ENCODE data around the gene DHRS3. TPM values are rescaled to one million over a fixed set of nuclear protein-coding genes. Genes with fewer than 3 reads are reported as not detected.

Gene DHRS3
- total and polyA plus RNA-seq, 2 of the 13 experiments (the other 11 are each of a cell fraction or from before 2014, with no cell fraction given), result 48.5 to 90.5 TPM

DNA sequence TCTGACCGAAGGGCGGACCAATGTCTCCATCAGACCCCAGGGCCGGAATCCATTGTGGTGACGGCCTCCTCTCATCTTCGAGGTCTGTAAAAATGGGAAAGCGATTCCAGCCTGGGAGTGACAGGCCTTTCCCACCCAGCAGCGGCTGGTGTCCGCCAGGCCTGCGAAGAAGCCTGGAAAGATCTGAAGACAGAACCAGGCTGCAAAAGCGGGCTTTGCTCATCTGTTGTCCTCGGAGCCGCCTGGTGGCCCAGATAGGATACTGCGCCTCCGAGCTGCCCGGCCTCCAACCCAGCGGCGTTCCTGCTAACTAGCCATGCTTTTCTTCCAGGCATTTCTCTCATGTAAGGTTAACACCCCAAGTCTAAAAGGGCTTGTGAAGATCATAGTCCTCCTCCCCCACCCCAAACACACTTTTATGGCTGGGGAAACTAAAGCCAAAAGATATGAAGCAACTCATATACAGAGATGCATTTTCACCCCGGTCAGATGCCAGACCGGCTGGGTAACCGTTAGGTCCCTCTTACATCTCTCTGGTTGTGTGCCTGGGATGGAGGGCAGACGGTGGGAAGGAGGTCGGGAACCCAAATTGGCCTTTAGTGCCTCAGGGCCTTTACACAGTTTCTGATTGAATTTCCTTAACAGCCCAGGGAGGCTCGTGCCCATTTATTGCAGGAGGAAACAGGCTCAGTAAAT, 1.9 kb upstream of the DHRS3 start:
- intact Hi-C loops (cut with micrococcal nuclease; ENCODE audit: unreplicated experiment), result loop anchor here (1.0 to 5.0 kb wide), 4 partner anchors 19 to 305 kb away; no protein-coding TSS in a partner anchor
- in situ Hi-C loops (cut with HindIII; ENCODE audit: extremely low pct_ligation_motif_present, low pct_unique_long_range_greater_than_20kb), result loop anchor here (5.0 to 10.0 kb wide), 3 partner anchors 68 to 305 kb away; no protein-coding TSS in a partner anchor
- Histone ChIP-seq H3K79me2 (ENCODE audit: insufficient read depth, low read length) (peaks cover 34% of the 10 kb centered on the region), H3K9me3 (ENCODE audit: low read length) (no peaks in the 10 kb centered on the region), H3K27ac (ENCODE audit: extremely low read length, insufficient read depth, low read length) (peak overlapping the region; percentile 94), H3K4me2 (ENCODE audit: low read depth, low read length) (peak overlapping the region; percentile 98), H3K4me3 (replicated peaks in 1 of 3; ENCODE audit: insufficient read depth in 1 of 3, low read depth in 2 of 3, low read length in 3 of 3) (peak overlapping the region; percentile 91 to 97 (median 94)), H3K9ac (ENCODE audit: insufficient read depth, low read depth, low read length) (peak overlapping the region; percentile 97), H3K36me3 (replicated peaks in 1 of 2; ENCODE audit: control insufficient read depth in 1 of 2, insufficient read depth in 2 of 2, low read length in 2 of 2) (no peaks in the 10 kb centered on the region), H2AFZ (ENCODE audit: low read length) (no peak overlapping the region), H3K4me1 (ENCODE audit: insufficient read depth, low read length) (peaks cover 36% of the 10 kb centered on the region), H4K20me1 (ENCODE audit: insufficient read depth, low read length) (no peaks in the 10 kb centered on the region), H3K27me3 (ENCODE audit: control insufficient read depth in 1 of 2, insufficient read depth in 2 of 2, low read length in 2 of 2) (peaks cover 0 to 3% of the 10 kb centered on the region in 2 experiments; a peak in 1 of 5 replicates)
- no TSS peak for BruUV-seq (replicated peaks)
- DNase-seq (ENCODE audit: low spot score) (peak; percentile 70), FAIRE-seq (no peak), ATAC-seq (peak; percentile 36)
- CTCF ChIA-PET (ENCODE audit: low intra/inter-chr PET ratio, low total read pairs), result interaction anchor here (0.5 to 3.2 kb wide), 5 partner anchors 19 to 348 kb away, joined by 3 to 56 read pairs (median 7); no protein-coding TSS in a partner anchor
- 40% methylated on average over 6 of the region's 23 CpGs for WGBS (ENCODE audit: low lambda C conversion rate)
- POLR2A ChIA-PET, result interaction anchor here (1.2 to 10.1 kb wide), 18 partner anchors 9 to 306 kb away, joined by 3 to 357 read pairs (median 14); no protein-coding TSS in a partner anchor
- no peak for TF ChIP-seq TBX3 (IDR thresholded peaks at IDR 0.05; ENCODE audit: borderline replicate concordance)
- 0 out of 2 replicates have a peak, but pooled peaks have one; percentile 45 for TF ChIP-seq ZNF383 (CRISPR knock-in tag; IDR thresholded peaks at IDR 0.05; ENCODE audit: borderline replicate concordance)
- TF ChIP-seq HMG20A (CRISPR knock-in tag; IDR thresholded peaks at IDR 0.05; ENCODE audit: borderline replicate concordance), result no peak
- TF ChIP-seq AGO2 (optimal IDR thresholded peaks at IDR 0.05; ENCODE audit: low read depth, low read length), result peak; percentile 65
- TF ChIP-seq ZBTB33 (CRISPR knock-in tag; IDR thresholded peaks at IDR 0.05), result 0 out of 2 replicates have a peak, but pooled peaks have one; percentile 9
- 0 out of 2 replicates have a peak, but pooled peaks have one; percentile 37 for TF ChIP-seq TMF1 (CRISPR knock-in tag; IDR thresholded peaks at IDR 0.05; ENCODE audit: low read depth)
- TF ChIP-seq FOSL2 (CRISPR knock-in tag; IDR thresholded peaks at IDR 0.05), result peak; percentile 35
- no peak for TF ChIP-seq NFKB2 (CRISPR knock-in tag; IDR thresholded peaks at IDR 0.05; ENCODE audit: borderline replicate concordance)
- TF ChIP-seq ZNF792 (CRISPR knock-in tag; IDR thresholded peaks at IDR 0.05), result 0 out of 2 replicates have a peak, but pooled peaks have one; percentile 35
- TF ChIP-seq SOX13 (IDR thresholded peaks at IDR 0.05), result no peak
- TF ChIP-seq SOX13 (CRISPR knock-in tag; conservative IDR thresholded peaks at IDR 0.05 in 1 of 2, IDR thresholded peaks at IDR 0.05 in 1 of 2), result peak in 1 of 2 experiments; percentile 46; a peak in 1 of 4 replicates
- TF ChIP-seq ERF (CRISPR knock-in tag; IDR thresholded peaks at IDR 0.05), result no peak; the same call in 1 of the 2 replicates
- no peak for TF ChIP-seq ZNF33B (CRISPR knock-in tag; IDR thresholded peaks at IDR 0.05)
- TF ChIP-seq ZNF549 (CRISPR knock-in tag; IDR thresholded peaks at IDR 0.05), result no peak
- TF ChIP-seq ZNF605 (CRISPR knock-in tag; IDR thresholded peaks at IDR 0.05), result 0 out of 2 replicates have a peak, but pooled peaks have one; percentile 2
- TF ChIP-seq PATZ1 (CRISPR knock-in tag; IDR thresholded peaks at IDR 0.05), result no peak
- peak; percentile 63 for TF ChIP-seq YY1 (IDR thresholded peaks at IDR 0.05; ENCODE audit: insufficient read depth, insufficient replicate concordance, low read depth, low read length)
- TF ChIP-seq RARA (CRISPR knock-in tag; IDR thresholded peaks at IDR 0.05), result peak; percentile 55
- TF ChIP-seq ZFX (CRISPR knock-in tag; IDR thresholded peaks at IDR 0.05; ENCODE audit: low read depth), result peak; percentile 65; the same call in 1 of the 2 replicates
- peak; percentile 50 for TF ChIP-seq FOXA3 (CRISPR knock-in tag; IDR thresholded peaks at IDR 0.05)
